Activated CD8-positive, alpha-beta T cell treated with anti-CD3 and anti-CD28 coated beads for 36 hours (primary cell): Measurements from ENCODE around the gene ETS1. TPM values are rescaled to one million over a fixed set of nuclear protein-coding genes. Genes with fewer than 3 reads are reported as not detected.

Experiments
- ATAC-seq: fragments of 200-7000 bp; cut with Tn5 transposase; one replicate; pipeline ENCODE4 v1.10.0; 2021; ENCODE audit warnings: mild to moderate bottlenecking, moderate library complexity
- CTCF ChIA-PET: fragments of 350-600 bp; sonication (Branson Sonifier 250); formaldehyde crosslinking; loops from one replicate; lab custom pipeline; 2021; ENCODE audit warnings: antibody characterized with exemption; lab: Charles Lee
- POLR2A ChIA-PET: fragments of 350-600 bp; sonication (Branson Sonifier 250); formaldehyde crosslinking; loops from one replicate; lab custom pipeline; 2021; ENCODE audit warnings: antibody characterized with exemption; lab: Charles Lee
- DNase-seq: peaks from one replicate; pipeline ENCODE4 v3.0.0-alpha.2; 2020
- H3K27ac Mint-ChIP-seq: one replicate; pipeline ENCODE4 v1.8.0; 2021; ENCODE audit warnings: mild to moderate bottlenecking, mixed read lengths
- H3K27me3 Mint-ChIP-seq: one replicate; pipeline ENCODE4 v1.8.0; 2021; ENCODE audit warnings: mixed read lengths
- H3K36me3 Mint-ChIP-seq: one replicate; pipeline ENCODE4 v1.8.0; 2021; ENCODE audit warnings: low read depth, mixed read lengths
- H3K4me1 Mint-ChIP-seq: one replicate; pipeline ENCODE4 v1.8.0; 2021; ENCODE audit warnings: low read depth, mixed read lengths
- H3K4me3 Mint-ChIP-seq: one replicate; pipeline ENCODE4 v1.8.0; 2021; ENCODE audit warnings: mild to moderate bottlenecking, moderate library complexity, mixed read lengths
- H3K9me3 Mint-ChIP-seq: one replicate; pipeline ENCODE4 v1.8.0; 2021; ENCODE audit warnings: mixed read lengths
- intact Hi-C: fragments of 100-400 bp; cut with micrococcal nuclease; formaldehyde crosslinking; loops from one replicate; pipeline ENCODE4 v1.10.0; 2022
- total RNA-seq, 2 experiments: library from RNA; stranded (reverse); gene quantifications; one replicate each; pipeline ENCODE4 v1.2.3, GENCODE V29; 2021
- TF ChIP-seq, protein P1 (sequence below): fragments of 200-600 bp; IDR thresholded peaks from one replicate; pipeline ENCODE4 v1.8.0; 2022; ENCODE audit warnings: antibody characterized with exemption, mild to moderate bottlenecking

ETS1 gene
- total RNA-seq, 2 experiments from 2014 or later = 527 to 532 TPM

DNA sequence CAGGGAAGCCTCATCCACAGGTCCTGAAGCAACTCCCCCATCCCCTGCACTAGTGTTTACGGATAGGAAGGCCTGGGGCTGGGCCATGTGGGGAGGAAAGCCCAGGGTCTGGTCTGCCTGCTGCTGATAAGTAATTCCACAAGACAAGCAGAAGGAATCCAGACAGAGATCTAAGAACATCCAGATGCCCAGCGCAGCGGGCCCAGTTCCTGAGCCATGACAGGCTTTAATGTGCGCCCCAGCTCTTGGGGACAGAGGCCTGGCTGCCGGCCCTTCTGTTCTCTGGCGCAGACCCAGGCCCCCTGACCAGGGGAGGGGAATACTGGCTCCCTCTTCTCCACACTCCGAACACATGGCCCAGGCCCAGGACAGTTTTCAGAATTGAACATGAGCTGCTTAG, 28.8 kb upstream of the ETS1 start:
- H3K36me3 Mint-ChIP-seq = no peaks in the 10 kb centered on the region
- ATAC-seq (no peak), DNase-seq (no peak)
- intact Hi-C loops = no loop called here
- ChIA-PET CTCF (interaction anchor here (0.7 kb wide), 1 partner anchor 12 kb away, joined by 3 read pairs; no protein-coding TSS in a partner anchor), POLR2A (interaction anchor here (0.7 to 1.3 kb wide), 3 partner anchors 9 to 36 kb away, joined by 3 to 4 read pairs (median 3); no protein-coding TSS in a partner anchor)
- H3K4me3 Mint-ChIP-seq = no peak overlapping the region
- peaks cover 51% of the 10 kb centered on the region for H3K4me1 Mint-ChIP-seq
- H3K27me3 Mint-ChIP-seq = no peaks in the 10 kb centered on the region
- no peak overlapping the region for H3K27ac Mint-ChIP-seq
- no peaks in the 10 kb centered on the region for H3K9me3 Mint-ChIP-seq
- TF ChIP-seq, protein P1, sequence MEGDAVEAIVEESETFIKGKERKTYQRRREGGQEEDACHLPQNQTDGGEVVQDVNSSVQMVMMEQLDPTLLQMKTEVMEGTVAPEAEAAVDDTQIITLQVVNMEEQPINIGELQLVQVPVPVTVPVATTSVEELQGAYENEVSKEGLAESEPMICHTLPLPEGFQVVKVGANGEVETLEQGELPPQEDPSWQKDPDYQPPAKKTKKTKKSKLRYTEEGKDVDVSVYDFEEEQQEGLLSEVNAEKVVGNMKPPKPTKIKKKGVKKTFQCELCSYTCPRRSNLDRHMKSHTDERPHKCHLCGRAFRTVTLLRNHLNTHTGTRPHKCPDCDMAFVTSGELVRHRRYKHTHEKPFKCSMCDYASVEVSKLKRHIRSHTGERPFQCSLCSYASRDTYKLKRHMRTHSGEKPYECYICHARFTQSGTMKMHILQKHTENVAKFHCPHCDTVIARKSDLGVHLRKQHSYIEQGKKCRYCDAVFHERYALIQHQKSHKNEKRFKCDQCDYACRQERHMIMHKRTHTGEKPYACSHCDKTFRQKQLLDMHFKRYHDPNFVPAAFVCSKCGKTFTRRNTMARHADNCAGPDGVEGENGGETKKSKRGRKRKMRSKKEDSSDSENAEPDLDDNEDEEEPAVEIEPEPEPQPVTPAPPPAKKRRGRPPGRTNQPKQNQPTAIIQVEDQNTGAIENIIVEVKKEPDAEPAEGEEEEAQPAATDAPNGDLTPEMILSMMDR = no peak

GRCh38 chr11:128615612-128616011, 28.3 kb upstream of the ETS1 start:
- TF ChIP-seq, protein P1 = no peak
- Mint-ChIP-seq H3K9me3 (no peaks in the 10 kb centered on the region), H3K27ac (no peak overlapping the region), H3K4me1 (peaks cover 51% of the 10 kb centered on the region), H3K4me3 (no peak overlapping the region), H3K36me3 (peaks cover under 1% of the 10 kb centered on the region), H3K27me3 (no peaks in the 10 kb centered on the region)
- ATAC-seq (no peak), DNase-seq (no peak)
- intact Hi-C loops = no loop called here
- POLR2A ChIA-PET = interaction anchor here (1.3 to 1.5 kb wide), 2 partner anchors 8 to 35 kb away, joined by 3 to 6 read pairs; no protein-coding TSS in a partner anchor
- CTCF ChIA-PET = no interaction called here

GRCh38 chr11:128615076-128615475, 27.7 kb upstream of the ETS1 start:
- DNase-seq = no peak
- Mint-ChIP-seq H3K4me1 (peaks cover 50% of the 10 kb centered on the region), H3K27me3 (no peaks in the 10 kb centered on the region), H3K27ac (no peak overlapping the region), H3K4me3 (no peak overlapping the region), H3K36me3 (peaks cover 4% of the 10 kb centered on the region), H3K9me3 (no peaks in the 10 kb centered on the region)
- POLR2A ChIA-PET = interaction anchor here (1.3 to 1.5 kb wide), 2 partner anchors 9 to 35 kb away, joined by 3 to 6 read pairs; no protein-coding TSS in a partner anchor
- intact Hi-C loops = no loop called here
- CTCF ChIA-PET = interaction anchor here (2.6 kb wide), 1 partner anchor 9 kb away, joined by 7 read pairs; no protein-coding TSS in a partner anchor
- TF ChIP-seq, protein P1 = no peak
- ATAC-seq = no peak

GRCh38 chr11:128614026-128614425, 26.7 kb upstream of the ETS1 start:
- POLR2A ChIA-PET = interaction anchor here (1.2 kb wide), 1 partner anchor 94 kb away, joined by 3 read pairs; no protein-coding TSS in a partner anchor
- no peaks in the 10 kb centered on the region for H3K27me3 Mint-ChIP-seq
- TF ChIP-seq, protein P1 = no peak
- no peak overlapping the region for H3K27ac Mint-ChIP-seq
- CTCF ChIA-PET = interaction anchor here (1.0 to 2.6 kb wide), 2 partner anchors 9 to 10 kb away, joined by 3 to 7 read pairs; no protein-coding TSS in a partner anchor
- peaks cover 49% of the 10 kb centered on the region for H3K4me1 Mint-ChIP-seq
- ATAC-seq (no peak), DNase-seq (no peak)
- H3K4me3 Mint-ChIP-seq = no peak overlapping the region
- intact Hi-C loops = no loop called here
- H3K36me3 Mint-ChIP-seq = peaks cover 4% of the 10 kb centered on the region
- H3K9me3 Mint-ChIP-seq = no peaks in the 10 kb centered on the region

GRCh38 chr11:128613300-128613995, 26.1 kb upstream of the ETS1 start:
- Mint-ChIP-seq H3K9me3 (no peaks in the 10 kb centered on the region), H3K4me1 (peaks cover 49% of the 10 kb centered on the region), H3K27me3 (no peaks in the 10 kb centered on the region), H3K36me3 (peaks cover 4% of the 10 kb centered on the region), H3K27ac (no peak overlapping the region), H3K4me3 (no peak overlapping the region)
- no peak for ATAC-seq
- intact Hi-C loops = no loop called here
- ChIA-PET POLR2A (interaction anchor here (0.7 to 1.3 kb wide), 4 partner anchors 11 to 95 kb away, joined by 3 read pairs; no protein-coding TSS in a partner anchor), CTCF (interaction anchor here (1.0 to 2.6 kb wide), 4 partner anchors 9 to 14 kb away, joined by 3 to 7 read pairs (median 4); no protein-coding TSS in a partner anchor)
- TF ChIP-seq, protein P1 = no peak
- DNase-seq = no peak
